Thymus (tissue), 11 donors: Measurements from ENCODE around the gene SLC30A7. TPM values are rescaled to one million over a fixed set of nuclear protein-coding genes. Genes with fewer than 3 reads are reported as not detected.

Source experiments
- DNase-seq, 9 donors: peaks; one replicate each; pipeline ENCODE4 v3.0.0-alpha.2; 2013; ENCODE audit warnings: low spot score in 9 of 9, low read depth in 6 of 9, missing footprints in 1 of 9
- H3K27ac ChIP-seq, 2 donors: one replicate each; pipeline ENCODE4 v1.5.1; 2013; ENCODE audit warnings: control low read depth in 1 of 2, low read depth in 1 of 2, low read length in 1 of 2, mild to moderate bottlenecking in 1 of 2, moderate library complexity in 1 of 2
- H3K27me3 ChIP-seq, 2 donors: one replicate each; pipeline ENCODE4 v1.5.1; 2013; ENCODE audit warnings: low read length in 1 of 2; ENCODE audit not compliant: control insufficient read depth in 2 of 2, insufficient read depth in 1 of 2
- H3K36me3 ChIP-seq, 2 donors: one replicate each; pipeline ENCODE4 v1.5.1; 2013; ENCODE audit warnings: low read length in 1 of 2, mild to moderate bottlenecking in 1 of 2, moderate library complexity in 1 of 2; ENCODE audit not compliant: control insufficient read depth in 2 of 2, insufficient read depth in 2 of 2
- H3K4me1 ChIP-seq, 2 donors: one replicate each; pipeline ENCODE4 v1.5.1; 2013; ENCODE audit warnings: low read length in 2 of 2; ENCODE audit not compliant: control insufficient read depth in 2 of 2, insufficient read depth in 2 of 2
- H3K4me3 ChIP-seq, 2 donors: one replicate each; pipeline ENCODE4 v1.5.1; 2013; ENCODE audit warnings: low read length in 2 of 2, control low read depth in 1 of 2, mild to moderate bottlenecking in 1 of 2
- H3K9me3 ChIP-seq, 2 donors: one replicate each; pipeline ENCODE4 v1.5.1; 2013; ENCODE audit warnings: low read length in 1 of 2, mild to moderate bottlenecking in 1 of 2; ENCODE audit not compliant: control insufficient read depth in 2 of 2, insufficient read depth in 1 of 2
- WGBS: extraction: QIAGEN DNeasy Blood & Tissue Kit; methylation state at CpG from one replicate; pipeline ENCODE4 v1.1.7; 2013; 5-methylcytosine and 5-hydroxymethylcytosine counted together
- polyA plus RNA-seq: library from polyadenylated mRNA; stranded (reverse); fragments of 200-250 nt; gene quantifications from one replicate; pipeline ENCODE4 v1.2.3, GENCODE V29; 2013
- total RNA-seq: library from RNA; stranded (reverse); fragments of 120-200 nt; gene quantifications from one replicate; pipeline ENCODE4 v1.2.4, GENCODE V29; 2013
- donor health status: healthy.

Gene SLC30A7
- total and polyA plus RNA-seq, 2 donors: 9.8 to 19.4 TPM

GRCh38 chr1:101029184-101029583, 133.3 kb downstream of the SLC30A7 start:
- no peaks in the 10 kb centered on the region for H3K36me3 ChIP-seq
- H3K4me1 ChIP-seq: peaks cover 5 to 12% of the 10 kb centered on the region in 2 donors
- H3K27me3 ChIP-seq: no peaks in the 10 kb centered on the region
- H3K4me3 ChIP-seq: no peak overlapping the region
- 94% methylated on average over 1 of the region's 1 CpG for WGBS
- no peak for DNase-seq
- H3K9me3 ChIP-seq: no peaks in the 10 kb centered on the region
- H3K27ac ChIP-seq: no peak overlapping the region

- peaks cover 0 to 2% of the 10 kb centered on the region in 2 donors for H3K36me3 ChIP-seq
Measured at GRCh38 chr1:101030881-101031280, 135.0 kb downstream of the SLC30A7 start.

More at GRCh38 chr1:101030881-101031280, 135.0 kb downstream of the SLC30A7 start:
- Histone ChIP-seq H3K9me3 (no peaks in the 10 kb centered on the region), H3K27me3 (no peaks in the 10 kb centered on the region), H3K4me3 (no peak overlapping the region), H3K27ac (no peak overlapping the region), H3K4me1 (peaks cover 5 to 7% of the 10 kb centered on the region in 2 donors)
- WGBS: 98% methylated on average over 4 of the region's 4 CpGs
- no peak for DNase-seq

Other genes with a start within 250 kb of the SLC30A7 start
- 63.3 TPM for gene VCAM1, start 176.3 kb upstream of the SLC30A7 start, total RNA-seq
- 22.8 TPM for gene VCAM1, start 176.3 kb upstream of the SLC30A7 start, polyA plus RNA-seq
- gene EXTL2, start 1.2 kb upstream of the SLC30A7 start, total RNA-seq: 10.6 TPM
- gene EXTL2, start 1.2 kb upstream of the SLC30A7 start, polyA plus RNA-seq: 12.1 TPM
- 44.4 TPM for gene DPH5, start 129.7 kb downstream of the SLC30A7 start, total RNA-seq
- 67.2 TPM for gene DPH5, start 129.7 kb downstream of the SLC30A7 start, polyA plus RNA-seq